Breast epithelium (tissue), 3 donors: Measurements from ENCODE around the gene EZH2. TPM values are rescaled to one million over a fixed set of nuclear protein-coding genes. Genes with fewer than 3 reads are reported as not detected.

Experiments
- total RNA-seq, 3 donors: library from RNA; depleted of rRNA; stranded (reverse); fragments of >200 nt; gene quantifications; one replicate each; pipeline ENCODE4 v1.1.0, GENCODE V29; 2016

EZH2 gene
- total RNA-seq, 3 donors from 2014 or later, result 2.1 to 4.8 (median 4.3) TPM

Other genes with a start within 250 kb of the EZH2 start
- 10 to 100 TPM; 61.6 to 71.4 (median 65.4) TPM for gene CUL1, start 185.4 kb downstream of the EZH2 start, total RNA-seq
- 100 to 1,000 TPM in 1 of 3 donors, 10 to 100 TPM in 2; 53.4 to 101 (median 68.3) TPM for gene PDIA4, start 144.2 kb upstream of the EZH2 start, total RNA-seq
- 10 to 100 TPM in 1 of 3 donors, 1 to 10 TPM in 2; 2.7 to 13.2 (median 6.2) TPM for gene ZNF786, start 206.4 kb upstream of the EZH2 start, total RNA-seq
- 1 to 10 TPM; 2.1 to 4.7 (median 2.6) TPM for gene ZNF425, start 242.0 kb upstream of the EZH2 start, total RNA-seq